Measurements from ENCODE around the gene MYD88. TPM values are rescaled to one million over a fixed set of nuclear protein-coding genes. Genes with fewer than 3 reads are reported as not detected.

MYD88 gene
- total and polyA plus RNA-seq, 9 of the 15 experiments (the other 6 are each of a cell fraction or from before 2014, with no cell fraction given) = 3.2 to 47.3 (median 27.6) TPM

DNA sequence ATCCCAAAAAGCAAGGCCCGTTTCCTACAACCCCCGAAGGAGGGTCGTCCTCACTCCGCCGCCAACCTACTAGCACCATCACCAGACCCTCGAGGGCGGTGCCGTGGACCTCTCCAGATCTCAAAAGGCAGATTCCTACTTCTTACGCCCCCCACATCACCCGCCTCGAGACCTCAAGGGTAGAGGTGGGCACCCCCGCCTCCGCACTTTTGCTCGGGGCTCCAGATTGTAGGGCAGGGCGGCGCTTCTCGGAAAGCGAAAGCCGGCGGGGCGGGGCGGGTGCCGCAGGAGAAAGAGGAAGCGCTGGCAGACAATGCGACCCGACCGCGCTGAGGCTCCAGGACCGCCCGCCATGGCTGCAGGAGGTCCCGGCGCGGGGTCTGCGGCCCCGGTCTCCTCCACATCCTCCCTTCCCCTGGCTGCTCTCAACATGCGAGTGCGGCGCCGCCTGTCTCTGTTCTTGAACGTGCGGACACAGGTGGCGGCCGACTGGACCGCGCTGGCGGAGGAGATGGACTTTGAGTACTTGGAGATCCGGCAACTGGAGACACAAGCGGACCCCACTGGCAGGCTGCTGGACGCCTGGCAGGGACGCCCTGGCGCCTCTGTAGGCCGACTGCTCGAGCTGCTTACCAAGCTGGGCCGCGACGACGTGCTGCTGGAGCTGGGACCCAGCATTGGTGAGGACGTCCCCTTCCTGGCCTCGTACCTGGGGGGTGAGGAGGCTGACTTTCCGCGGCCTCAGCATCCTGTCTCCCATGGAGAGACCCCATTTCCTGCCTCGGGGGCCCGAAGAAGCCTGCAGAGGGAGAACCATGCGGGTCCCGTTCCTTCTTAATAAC, at the start of gene MYD88 (continued):
- TF ChIP-seq KDM4B (IDR thresholded peaks at IDR 0.05; ENCODE audit: borderline replicate concordance in 2 of 2, low read depth in 1 of 2) = 0 out of 4 replicates have a peak, but pooled peaks of 1 of the 2 experiments have one; percentile 34
- TF ChIP-seq PTBP1 (IDR thresholded peaks at IDR 0.05; ENCODE audit: low read depth, low read length) = no peak
- TF ChIP-seq, protein P1, sequence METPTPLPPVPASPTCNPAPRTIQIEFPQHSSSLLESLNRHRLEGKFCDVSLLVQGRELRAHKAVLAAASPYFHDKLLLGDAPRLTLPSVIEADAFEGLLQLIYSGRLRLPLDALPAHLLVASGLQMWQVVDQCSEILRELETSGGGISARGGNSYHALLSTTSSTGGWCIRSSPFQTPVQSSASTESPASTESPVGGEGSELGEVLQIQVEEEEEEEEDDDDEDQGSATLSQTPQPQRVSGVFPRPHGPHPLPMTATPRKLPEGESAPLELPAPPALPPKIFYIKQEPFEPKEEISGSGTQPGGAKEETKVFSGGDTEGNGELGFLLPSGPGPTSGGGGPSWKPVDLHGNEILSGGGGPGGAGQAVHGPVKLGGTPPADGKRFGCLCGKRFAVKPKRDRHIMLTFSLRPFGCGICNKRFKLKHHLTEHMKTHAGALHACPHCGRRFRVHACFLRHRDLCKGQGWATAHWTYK (CRISPR knock-in tag; IDR thresholded peaks at IDR 0.05) = peak; percentile 13; the same call in 1 of the 2 replicates
- peak; percentile 90 for TF ChIP-seq SUPT5H (IDR thresholded peaks at IDR 0.05)
- TF ChIP-seq HDAC3 (IDR thresholded peaks at IDR 0.05; ENCODE audit: borderline replicate concordance, partially characterized antibody) = no peak
- no peak for TF ChIP-seq HNRNPK (IDR thresholded peaks at IDR 0.05; ENCODE audit: low read depth, low read length, poor library complexity, severe bottlenecking)
- TF ChIP-seq, protein P2, sequence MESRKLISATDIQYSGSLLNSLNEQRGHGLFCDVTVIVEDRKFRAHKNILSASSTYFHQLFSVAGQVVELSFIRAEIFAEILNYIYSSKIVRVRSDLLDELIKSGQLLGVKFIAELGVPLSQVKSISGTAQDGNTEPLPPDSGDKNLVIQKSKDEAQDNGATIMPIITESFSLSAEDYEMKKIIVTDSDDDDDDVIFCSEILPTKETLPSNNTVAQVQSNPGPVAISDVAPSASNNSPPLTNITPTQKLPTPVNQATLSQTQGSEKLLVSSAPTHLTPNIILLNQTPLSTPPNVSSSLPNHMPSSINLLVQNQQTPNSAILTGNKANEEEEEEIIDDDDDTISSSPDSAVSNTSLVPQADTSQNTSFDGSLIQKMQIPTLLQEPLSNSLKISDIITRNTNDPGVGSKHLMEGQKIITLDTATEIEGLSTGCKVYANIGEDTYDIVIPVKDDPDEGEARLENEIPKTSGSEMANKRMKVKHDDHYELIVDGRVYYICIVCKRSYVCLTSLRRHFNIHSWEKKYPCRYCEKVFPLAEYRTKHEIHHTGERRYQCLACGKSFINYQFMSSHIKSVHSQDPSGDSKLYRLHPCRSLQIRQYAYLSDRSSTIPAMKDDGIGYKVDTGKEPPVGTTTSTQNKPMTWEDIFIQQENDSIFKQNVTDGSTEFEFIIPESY (CRISPR knock-in tag; IDR thresholded peaks at IDR 0.05) = no peak
- TF ChIP-seq GTF2A2 (tag; IDR thresholded peaks at IDR 0.05) = 0 out of 2 replicates have a peak, but pooled peaks have one; percentile 20
- TF ChIP-seq, protein P3, sequence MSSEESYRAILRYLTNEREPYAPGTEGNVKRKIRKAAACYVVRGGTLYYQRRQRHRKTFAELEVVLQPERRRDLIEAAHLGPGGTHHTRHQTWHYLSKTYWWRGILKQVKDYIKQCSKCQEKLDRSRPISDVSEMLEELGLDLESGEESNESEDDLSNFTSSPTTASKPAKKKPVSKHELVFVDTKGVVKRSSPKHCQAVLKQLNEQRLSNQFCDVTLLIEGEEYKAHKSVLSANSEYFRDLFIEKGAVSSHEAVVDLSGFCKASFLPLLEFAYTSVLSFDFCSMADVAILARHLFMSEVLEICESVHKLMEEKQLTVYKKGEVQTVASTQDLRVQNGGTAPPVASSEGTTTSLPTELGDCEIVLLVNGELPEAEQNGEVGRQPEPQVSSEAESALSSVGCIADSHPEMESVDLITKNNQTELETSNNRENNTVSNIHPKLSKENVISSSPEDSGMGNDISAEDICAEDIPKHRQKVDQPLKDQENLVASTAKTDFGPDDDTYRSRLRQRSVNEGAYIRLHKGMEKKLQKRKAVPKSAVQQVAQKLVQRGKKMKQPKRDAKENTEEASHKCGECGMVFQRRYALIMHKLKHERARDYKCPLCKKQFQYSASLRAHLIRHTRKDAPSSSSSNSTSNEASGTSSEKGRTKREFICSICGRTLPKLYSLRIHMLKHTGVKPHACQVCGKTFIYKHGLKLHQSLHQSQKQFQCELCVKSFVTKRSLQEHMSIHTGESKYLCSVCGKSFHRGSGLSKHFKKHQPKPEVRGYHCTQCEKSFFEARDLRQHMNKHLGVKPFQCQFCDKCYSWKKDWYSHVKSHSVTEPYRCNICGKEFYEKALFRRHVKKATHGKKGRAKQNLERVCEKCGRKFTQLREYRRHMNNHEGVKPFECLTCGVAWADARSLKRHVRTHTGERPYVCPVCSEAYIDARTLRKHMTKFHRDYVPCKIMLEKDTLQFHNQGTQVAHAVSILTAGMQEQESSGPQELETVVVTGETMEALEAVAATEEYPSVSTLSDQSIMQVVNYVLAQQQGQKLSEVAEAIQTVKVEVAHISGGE (CRISPR knock-in tag; IDR thresholded peaks at IDR 0.05) = no peak
- no peak for TF ChIP-seq ZNF282 (CRISPR knock-in tag; IDR thresholded peaks at IDR 0.05)
- TF ChIP-seq RFX1 (IDR thresholded peaks at IDR 0.05) = no peak
- TF ChIP-seq, protein P4, sequence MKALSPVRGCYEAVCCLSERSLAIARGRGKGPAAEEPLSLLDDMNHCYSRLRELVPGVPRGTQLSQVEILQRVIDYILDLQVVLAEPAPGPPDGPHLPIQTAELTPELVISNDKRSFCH (CRISPR knock-in tag; IDR thresholded peaks at IDR 0.05) = no peak
- TF ChIP-seq, protein P4 (tag; IDR thresholded peaks at IDR 0.05) = no peak
- TF ChIP-seq SRSF9 (IDR thresholded peaks at IDR 0.05; ENCODE audit: borderline replicate concordance, low read depth, low read length) = no peak
- TF ChIP-seq SNRNP70 (optimal IDR thresholded peaks at IDR 0.05; ENCODE audit: low read depth, low read length) = no peak
- TF ChIP-seq ZNF3 (CRISPR knock-in tag; IDR thresholded peaks at IDR 0.05) = no peak
- TF ChIP-seq TBL1XR1 (IDR thresholded peaks at IDR 0.05; ENCODE audit: low read length in 2 of 2) = no peak; a peak in 1 of 4 replicates
- TF ChIP-seq CTBP1 (IDR thresholded peaks at IDR 0.05; ENCODE audit: borderline replicate concordance) = peak; percentile 77; the same call in 1 of the 2 replicates
- no peak for TF ChIP-seq RBM25 (IDR thresholded peaks at IDR 0.05; ENCODE audit: low read depth, low read length, severe bottlenecking)
